GDM1 (cell line): ENCODE results near the gene HSPH1.
"Not testable (repeated sequence)": the region's sequence is repeated elsewhere in the genome, so short reads cannot be mapped to it uniquely, and the experiment has no call there.

Experiments used
- DNase-seq: peaks from one replicate; lab custom pipeline; 2025; lab: John Stamatoyannopoulos, UW

HSPH1 gene

DNA sequence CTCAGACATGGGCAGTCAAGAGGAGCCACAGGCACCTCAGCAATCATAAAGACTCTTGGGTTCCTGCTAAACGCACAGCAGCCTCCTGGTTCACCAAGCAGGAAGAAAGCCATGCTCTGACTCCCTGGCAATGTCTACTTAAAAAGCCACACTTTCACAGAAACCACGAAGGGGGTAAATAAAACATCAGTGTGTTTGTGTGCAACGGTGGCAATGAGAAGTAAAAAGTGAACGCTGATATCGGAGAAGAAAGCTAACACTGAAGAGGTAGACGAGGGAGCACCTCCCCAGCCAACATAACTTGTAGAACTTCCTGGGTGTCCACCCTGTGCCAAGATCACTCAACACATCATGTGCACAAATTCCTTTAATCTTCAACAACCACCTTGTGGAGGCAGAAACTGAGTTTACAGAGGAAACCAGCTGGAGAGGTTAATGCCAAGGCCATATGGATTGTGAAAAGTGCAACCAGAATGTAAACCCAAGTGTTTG is 30.2 kb downstream of the HSPH1 start:
- no peak for DNase-seq

DNA sequence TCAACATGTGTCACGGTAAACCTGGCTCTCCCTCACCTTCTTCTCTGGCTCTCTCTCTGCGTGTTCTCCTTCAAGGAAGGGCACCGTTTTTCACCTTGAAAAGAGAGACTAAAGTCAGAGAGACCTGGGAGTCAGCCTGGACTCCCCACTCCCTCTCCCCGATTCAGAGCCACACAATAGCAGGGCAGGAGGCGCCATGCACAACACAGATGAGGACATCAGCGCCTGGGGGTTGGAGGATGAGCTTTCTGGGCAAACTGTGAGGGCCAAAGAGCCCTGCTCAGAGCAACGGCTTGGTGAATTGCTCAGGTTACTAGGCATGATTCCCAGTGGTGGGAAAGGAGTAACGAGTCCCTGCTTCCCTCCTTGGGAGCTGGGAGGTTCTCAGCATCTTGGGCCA is 32.3 kb downstream of the HSPH1 start:
- DNase-seq: no peak

DNA sequence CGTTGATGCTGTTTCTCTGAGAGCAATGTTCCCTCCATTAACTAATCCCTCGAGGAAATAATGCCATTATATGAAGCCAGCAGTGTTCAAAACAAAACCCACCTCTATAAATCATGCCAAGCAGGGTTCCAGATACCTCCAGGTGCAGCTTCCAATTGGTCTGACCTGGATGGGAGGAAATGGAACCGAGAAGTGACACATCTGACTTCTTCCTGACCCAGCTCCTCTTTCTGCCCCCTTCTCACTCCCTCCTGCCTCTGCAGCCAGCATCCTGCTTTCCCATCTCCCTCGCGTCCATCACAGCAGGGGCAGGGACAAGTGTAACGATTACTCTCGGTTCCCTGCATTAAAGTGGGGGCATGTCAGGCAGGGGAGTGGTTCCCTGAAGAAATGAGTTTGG is 37.5 kb downstream of the HSPH1 start:
- no peak for DNase-seq

DNA sequence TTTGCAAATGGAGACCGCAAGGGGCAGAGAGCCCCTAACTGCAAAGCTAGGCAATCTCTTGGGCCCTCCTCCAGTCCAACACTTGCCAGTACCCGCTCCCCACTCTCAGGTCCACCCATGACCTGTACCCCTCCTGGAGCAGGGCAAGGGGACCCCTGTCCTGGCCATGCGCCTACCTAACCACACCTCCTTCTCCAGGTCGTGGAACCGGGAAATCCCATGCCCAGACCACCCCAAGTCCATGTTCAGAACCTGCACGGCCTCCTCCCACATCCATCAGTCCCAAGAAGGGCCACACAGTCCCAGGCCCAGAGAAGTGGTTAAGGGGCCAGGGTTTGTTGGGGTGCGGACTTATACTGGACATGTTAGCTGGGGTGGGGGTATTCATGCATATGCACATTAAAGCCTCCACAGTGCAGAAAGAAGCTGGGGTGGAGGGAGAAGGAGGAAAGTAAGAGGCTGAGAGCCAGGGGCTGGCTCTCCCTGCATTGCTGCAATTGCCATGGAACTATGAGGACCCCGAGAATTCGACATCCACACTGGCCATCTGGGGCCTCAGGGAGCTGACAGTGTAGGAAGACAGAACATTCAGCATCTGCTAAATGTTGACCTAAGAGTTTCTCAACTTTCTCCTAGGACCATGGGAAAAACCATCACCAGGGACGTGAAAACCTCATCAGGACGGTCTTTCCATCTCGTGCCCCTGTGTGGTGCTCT is 39.0 kb downstream of the HSPH1 start:
- no peak for DNase-seq

DNA sequence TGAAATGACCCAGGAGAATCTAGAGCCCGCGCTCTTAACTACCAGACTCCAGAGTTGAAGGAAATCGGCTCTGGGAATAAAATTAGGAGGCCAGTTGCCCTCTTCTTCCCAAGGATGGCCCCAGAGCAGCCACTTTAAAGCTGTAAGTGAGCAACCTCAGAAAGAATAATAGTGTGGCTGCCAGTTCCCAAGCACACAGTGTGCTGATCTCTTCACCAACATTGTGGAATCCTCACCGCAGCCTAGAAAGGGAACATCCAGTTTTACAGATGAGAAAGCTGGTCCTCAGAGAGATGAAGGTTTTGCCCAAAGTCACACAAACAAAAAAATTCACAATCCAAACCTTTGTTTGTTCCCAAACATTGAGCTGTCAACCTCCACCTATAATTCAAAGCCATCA is 39.6 kb downstream of the HSPH1 start:
- DNase-seq: no peak

DNA sequence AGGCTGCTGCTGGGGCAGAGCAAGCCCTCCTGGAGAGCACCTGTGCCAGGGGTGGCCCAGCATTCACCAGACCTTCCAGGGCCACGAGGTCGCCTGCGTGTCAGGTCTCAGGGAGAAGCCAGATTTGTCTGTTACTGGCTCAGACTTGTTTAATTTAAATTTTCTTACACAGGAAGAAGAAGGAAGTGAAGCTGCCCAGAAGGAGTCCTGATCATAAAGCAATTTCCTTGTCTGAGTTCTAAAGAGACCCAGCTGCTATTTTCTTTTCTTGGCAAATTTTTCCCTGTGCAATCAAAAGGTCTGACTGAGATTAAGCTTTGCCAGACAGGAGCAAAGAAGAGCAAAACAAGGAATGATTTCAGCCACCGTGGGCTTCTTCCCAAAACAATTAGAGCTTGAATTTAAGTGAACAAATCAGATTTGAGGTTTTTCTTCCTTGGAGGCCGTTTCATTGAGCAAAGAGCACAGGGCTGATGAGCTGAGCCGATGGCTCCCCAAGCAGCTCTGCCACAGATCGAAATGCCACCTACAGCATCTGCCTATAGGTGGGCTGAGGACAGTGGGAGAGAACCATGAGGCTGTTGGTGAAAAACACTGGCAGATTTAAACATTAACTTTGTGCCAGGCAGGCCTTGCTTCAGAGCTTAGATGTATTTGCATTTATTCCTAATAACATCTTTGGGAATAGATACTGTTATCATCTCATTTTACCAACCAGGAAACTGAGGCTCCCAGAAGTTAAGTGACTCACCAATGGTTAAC is 40.1 kb downstream of the HSPH1 start:
- no peak for DNase-seq

DNA sequence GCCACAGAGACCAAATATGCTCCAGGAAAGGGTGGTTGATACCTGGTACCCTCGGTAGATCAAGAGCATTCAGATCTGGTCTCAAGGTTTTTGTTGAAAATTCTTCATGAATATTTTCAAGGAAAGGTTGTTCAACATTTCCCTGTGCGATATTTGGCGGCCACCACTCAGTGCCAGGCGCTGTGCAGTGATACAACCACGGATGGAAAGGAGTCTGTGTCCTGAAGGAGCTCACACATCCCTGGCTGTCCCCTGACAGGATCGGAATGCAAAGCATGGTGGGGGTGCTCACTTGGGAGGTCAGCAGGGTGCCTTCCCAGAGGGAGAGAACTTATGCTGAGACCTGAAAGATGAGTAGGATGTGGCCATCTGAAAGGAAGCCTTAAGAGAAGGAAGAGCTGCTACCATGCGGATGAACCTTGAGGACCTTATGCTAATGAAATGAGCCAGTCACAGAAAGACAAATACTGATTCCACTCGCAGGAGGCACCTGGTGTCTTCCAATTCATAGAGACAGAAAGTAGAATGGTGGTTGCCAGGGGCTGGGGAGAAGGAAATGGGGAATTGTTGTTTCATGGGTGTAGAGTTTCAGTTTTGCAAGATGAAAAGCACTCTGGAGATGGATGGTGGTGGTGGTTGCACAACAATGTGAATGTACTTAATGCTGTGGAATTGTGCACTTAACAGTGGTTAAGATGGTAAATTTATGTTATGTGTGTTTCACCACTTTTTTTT is 41.6 kb downstream of the HSPH1 start:
- no peak for DNase-seq

DNA sequence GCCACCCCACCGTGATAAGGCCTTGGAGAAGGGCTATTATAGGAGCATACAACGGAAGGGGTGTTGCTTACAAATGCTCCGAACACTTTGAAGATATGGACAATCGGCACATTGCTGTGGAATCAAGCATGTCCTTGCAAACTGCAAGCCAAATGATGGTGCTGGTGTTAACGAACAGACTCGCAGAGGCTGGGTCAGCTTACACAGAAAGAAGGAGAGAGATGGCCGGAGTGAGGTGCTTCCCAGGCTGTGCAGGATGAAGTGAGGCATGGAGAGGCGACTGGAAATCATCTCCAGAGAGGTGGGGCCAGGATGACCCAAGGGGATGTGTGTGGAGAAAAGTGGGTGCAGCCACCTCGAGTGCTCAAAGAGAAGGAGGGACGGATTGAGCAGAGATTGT is 42.2 kb downstream of the HSPH1 start:
- DNase-seq: no peak

DNA sequence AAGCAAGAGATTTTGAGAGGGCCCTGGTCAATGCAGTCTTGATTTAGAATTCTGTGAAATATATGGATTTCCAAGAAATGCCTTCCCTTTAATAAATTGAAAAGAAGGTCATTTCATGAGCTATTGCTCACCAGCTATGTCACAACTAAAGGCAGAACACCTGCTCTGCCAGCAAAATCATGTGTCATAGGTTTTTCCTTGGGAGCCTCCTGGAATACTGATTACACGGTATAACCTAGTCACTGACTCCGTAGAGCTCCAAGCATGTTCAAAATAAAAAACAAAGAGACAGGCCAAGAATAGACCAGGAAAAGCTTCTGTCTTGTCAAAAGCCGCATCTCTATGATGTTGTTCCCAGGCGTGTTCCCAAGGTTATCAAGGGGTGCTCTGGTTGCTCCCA is 45.5 kb downstream of the HSPH1 start:
- DNase-seq: no peak

DNA sequence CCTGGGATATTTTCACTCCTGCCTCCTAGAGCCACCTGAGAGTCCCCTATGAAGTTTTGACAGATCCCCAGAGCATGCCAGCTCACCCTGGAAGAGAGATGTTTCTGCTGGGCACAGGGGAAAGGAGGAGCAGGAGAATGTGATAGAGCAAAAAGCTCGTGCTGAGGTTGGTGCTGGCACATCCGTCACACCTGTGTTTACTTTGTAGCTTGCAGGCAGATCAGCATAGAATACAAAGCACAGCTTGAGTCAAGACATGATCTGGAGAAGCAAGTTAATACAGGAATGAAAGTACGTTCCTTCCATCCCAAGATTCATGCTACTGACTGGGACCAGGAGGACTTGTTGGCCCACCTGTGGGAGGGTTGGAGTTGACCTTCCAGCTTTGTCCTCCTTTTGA is 46.1 kb downstream of the HSPH1 start:
- DNase-seq: no peak

DNA sequence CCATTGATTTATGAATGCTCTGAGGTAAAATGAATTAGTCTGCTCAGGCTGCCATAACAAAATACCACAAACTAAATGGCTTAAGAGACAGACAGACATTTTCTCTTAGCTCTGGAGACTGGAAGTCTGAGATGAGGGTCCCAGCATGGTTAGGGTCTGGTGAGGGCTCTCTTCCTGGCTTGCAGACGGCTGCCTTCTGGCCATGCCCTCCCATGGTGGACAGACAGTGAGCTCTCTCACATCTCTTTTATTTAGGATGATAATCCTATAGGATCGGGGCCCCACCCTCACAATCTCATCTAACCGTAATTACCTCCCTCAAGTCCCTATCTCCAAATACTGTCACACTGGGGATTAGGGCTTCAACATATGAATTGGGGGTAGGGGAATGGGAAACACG is 47.1 kb downstream of the HSPH1 start:
- DNase-seq: no peak

DNA sequence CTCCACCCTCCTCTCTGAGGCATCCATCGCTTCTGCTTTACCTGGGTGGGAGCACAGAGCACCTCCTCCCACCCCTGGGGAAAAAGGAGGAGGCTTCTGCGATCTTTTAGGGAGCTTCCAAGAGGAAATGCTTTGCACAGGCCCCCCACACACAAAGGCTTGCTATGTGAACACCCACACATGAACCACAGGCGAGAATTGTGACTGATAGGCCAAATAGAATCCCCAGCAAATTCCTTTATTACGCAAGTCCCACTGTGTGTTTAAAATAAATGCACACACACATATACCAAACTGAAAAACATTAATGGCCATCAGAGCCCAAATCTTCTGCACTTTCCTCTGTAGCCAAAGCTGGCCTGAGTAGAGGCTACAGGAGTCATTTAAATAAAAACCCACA is 50.6 kb downstream of the HSPH1 start:
- no peak for DNase-seq

DNA sequence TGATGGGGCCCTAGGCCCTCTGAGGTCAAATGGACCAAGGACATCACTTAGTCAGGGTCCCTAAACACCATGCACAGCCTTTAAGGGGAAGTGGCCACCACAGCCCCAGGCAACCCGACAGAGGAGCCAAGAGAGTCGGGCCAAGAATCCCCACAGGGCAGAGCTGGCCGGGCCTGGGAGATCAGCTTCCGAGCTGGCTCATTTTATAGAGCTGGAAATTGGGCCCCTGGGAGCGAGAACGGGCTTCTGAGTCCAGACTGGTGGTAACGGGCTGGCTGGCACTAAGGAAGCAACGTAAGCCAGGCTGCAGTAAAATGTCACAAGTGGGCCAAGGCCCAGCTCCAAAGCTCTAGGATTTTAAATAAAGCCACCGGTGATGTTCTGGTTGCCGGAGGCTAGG is 51.1 kb downstream of the HSPH1 start:
- DNase-seq: no peak

DNA sequence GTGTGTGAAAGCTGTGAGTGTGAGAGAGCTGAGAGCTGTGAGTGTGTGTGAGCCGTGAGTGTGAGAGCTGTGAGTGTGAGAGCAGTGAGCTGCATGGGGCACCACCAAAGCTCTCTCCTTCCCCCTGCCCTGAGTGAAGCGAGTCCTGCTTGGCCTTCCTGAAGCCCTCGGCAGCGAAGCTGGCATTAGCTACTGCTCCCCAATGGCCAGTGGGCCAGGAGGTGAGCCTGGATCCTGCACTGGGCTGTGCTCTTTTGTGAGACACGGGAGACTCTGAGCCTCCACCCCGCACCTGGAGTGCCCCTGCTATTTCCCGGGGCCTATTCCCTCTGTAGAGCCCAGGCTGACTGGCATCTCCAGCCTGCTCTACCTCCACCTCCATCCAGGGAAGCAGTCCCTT is 51.5 kb downstream of the HSPH1 start:
- DNase-seq: no peak

DNA sequence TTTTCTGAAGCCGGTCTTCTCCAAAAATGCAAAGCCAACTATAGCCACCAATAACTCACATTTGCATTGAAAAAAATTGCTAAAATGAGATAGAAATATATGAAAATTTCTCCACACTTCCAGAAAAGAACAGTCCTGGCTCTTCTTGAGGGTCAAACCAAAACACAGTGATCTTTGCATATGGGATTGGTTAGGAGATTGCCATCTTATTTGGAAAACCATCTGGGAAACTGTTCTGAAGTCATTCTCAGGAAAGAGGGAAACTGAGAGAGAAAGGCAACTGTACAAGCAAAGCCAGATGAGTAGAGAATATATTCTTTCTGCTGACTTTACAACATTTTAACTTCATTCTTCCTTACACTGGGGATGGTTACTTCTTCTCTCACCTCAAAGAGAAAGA is 54.6 kb downstream of the HSPH1 start:
- no peak for DNase-seq

DNA sequence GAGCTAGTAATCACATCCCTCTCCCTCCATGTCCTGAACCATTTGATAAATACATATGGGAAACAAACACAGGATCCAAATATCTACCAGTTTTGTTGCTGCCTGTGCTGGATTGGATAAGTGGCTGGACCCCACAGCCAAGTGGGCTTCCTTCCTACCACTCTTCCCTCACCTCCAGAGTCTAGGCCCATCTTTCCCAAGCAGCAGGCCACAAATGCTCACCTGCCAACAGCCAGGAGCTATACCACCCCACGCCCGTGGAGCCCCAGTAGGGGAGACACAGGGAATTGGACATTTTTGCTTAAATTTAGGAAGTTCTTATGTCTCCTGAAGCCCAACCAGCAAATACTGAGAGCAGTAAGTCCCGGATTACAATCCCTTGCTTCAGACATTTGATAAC is 55.8 kb downstream of the HSPH1 start:
- no peak for DNase-seq

DNA sequence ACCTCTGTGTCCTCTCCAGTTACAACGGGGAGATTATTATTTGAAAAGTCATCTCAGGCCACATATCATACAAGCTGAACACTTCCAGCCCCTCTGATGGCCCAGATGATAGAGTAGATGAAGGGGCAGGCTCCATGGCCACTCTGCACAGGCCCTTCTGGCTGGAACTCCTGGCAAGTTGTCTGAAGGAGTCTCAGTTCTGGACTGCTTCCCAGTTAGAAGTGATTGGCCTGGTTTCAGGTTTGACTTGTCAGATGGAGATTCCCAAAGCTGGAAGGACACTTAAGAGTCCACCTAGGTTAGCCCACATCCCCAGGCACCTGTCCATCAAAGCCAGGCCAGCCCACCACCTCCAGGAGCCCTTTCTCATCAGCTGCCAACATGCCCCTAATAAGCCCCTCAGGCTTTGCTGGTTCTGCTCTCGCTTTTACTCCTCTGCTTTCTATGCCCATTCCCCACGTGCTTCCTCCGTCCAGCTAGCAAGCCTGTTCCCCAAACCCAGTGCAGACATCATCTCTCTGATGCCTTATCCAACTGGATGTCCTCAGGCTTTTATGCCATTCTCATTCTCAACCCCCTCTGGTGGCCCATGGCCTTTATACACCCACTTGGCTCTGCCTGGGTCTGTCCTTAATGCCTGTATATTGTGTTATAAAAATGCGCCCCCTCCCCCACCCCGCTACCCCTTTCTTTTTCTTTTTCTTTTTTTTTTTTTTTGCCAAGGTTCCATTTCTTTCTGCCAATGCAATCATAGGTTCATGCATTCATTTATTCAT is 56.5 kb downstream of the HSPH1 start:
- DNase-seq: no peak

DNA sequence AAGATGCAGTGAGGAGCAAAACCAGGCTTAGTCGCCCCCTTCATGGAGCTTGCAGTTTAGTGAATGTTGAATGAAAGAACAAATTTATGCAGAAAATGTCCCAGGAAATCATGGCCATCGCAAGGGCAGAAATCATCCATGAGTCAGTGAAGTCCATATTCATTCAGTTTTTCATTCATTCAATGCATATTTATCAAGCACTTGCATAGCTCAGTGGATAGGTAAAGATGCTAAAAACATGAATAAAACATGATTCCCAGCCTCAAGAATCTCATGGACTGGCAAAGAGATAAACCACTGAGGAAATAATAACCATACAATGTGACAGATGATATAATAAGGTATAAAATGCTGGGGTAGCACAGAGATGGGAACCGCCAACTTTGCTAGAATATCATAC is 58.8 kb downstream of the HSPH1 start:
- no peak for DNase-seq

DNA sequence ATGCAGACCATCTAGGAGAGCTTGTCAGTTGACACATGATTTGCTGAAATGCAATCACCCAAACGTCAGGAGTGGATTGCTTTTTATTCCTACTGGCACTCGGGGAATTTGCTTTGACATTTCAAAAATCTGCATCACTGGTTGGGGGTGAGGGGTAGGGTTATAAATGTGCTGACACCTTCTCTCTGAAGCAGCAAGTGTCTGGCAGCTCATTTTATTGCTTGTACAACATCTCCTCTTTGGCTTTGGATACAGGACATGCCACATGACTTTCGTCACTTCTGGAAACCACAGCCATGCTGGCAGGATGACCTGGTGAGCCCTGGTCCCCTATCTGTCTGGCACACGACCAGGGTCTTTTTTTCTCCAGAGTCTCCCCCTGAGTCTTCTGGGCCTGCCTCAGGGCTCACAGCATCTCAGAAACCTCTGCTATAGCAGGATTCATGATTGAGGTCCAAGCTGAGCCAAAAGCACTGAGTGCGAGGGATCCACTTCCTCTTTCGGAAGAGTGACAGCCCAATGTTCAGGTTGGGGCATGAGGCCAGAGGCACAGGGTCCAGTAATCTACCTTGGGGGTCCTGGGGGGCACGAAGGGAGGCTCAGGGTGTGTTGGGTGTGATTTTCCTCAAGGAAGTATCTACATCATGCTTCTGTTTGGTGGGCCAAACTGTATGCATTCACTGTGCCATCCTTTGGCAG is 60.1 kb downstream of the HSPH1 start:
- no peak for DNase-seq

DNA sequence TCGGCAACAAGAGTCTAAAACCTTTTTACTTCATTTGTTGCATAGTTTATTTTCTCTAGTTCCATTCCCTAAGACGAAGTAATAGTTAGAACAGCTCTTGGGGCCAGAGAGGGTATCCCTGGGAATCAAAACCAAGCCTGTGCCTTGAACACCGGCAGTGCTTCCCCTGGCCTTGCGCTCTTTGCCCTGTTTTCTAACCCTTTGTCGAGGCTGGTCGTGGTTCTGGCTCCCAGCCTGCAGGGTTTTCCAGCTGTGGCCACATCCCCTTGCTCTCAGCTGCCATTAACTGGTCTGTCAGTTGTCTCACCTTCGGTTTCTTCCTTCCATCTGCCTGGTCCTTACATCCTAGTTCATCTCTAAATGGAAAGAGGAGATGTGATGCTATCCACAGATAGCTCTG is 61.0 kb downstream of the HSPH1 start:
- DNase-seq: no peak

DNA sequence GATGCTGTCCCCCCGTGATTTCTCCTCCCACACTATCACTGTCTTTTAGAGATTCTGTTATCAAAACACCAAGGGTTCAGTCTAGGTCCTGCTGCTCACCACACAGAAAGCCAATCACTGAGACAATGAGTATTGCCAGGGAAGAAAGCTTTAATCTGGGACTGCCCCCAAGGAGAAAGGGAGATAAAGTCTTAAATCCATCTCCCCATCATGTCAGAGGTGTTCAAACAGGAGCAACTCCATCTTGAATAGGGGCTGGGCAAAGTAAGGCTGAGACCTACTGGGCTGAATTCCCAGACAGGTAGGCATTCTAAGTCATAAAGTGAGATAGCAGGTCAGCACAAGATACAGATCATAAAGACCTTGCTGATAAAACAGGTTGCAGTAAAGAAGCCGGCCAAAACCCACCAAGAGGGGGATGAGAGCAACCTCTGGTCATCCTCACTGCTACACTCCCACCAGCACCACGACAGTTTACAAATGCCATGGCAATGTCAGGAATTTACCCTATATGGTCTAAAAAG is 63.7 kb downstream of the HSPH1 start:
- DNase-seq: not testable (repeated sequence)
